Esophagus muscularis mucosa (tissue), 4 donors: ENCODE data around the gene DNAH11. TPM values are rescaled to one million over a fixed set of nuclear protein-coding genes. Genes with fewer than 3 reads are reported as not detected.

Experiments used
- DNase-seq: peaks from one replicate; pipeline ENCODE4 v3.0.0-alpha.2; 2017; ENCODE audit errors: extremely low spot score
- H3K27ac ChIP-seq, 4 donors: fragments of 200-600 bp; sonication (generic); replicated peaks in 1 of 4; 1 replicate in 3 of 4; 2 replicates in 1 of 4; pipeline ENCODE4 v1.5.1; 2016 to 2019; ENCODE audit warnings: mild to moderate bottlenecking in 1 of 4
- H3K27me3 ChIP-seq, 4 donors: fragments of 200-600 bp; sonication (generic); one replicate each; pipeline versions ENCODE4 v1.5.1 to v1.6.0; 2016 to 2019
- H3K36me3 ChIP-seq, 4 donors: fragments of 200-600 bp; sonication (generic); one replicate each; pipeline ENCODE4 v1.5.1; 2016 to 2019
- H3K4me1 ChIP-seq, 4 donors: fragments of 200-600 bp; sonication (generic); one replicate each; pipeline ENCODE4 v1.5.1; 2016 to 2019
- H3K4me3 ChIP-seq, 4 donors: fragments of 200-600 bp; sonication (generic); 1 replicate in 2 of 4; 2 replicates in 2 of 4; pipeline ENCODE4 v1.5.1; 2016 to 2019; ENCODE audit warnings: mild to moderate bottlenecking in 4 of 4, moderate library complexity in 1 of 4
- H3K9me3 ChIP-seq, 4 donors: fragments of 200-600 bp; sonication (generic); 1 replicate in 3 of 4; 2 replicates in 1 of 4; pipeline ENCODE4 v1.5.1; 2016 to 2019
- CTCF ChIP-seq, 3 experiments: fragments of 200-600 bp in 2 of 3; fragments of 450-650 bp in 1 of 3; sonication (generic) in 2 of 3; IDR thresholded peaks; one replicate each; pipeline ENCODE4 v1.5.1; 2017 to 2019; ENCODE audit warnings: antibody characterized with exemption in 3 of 3, mild to moderate bottlenecking in 2 of 3, moderate library complexity in 1 of 3
- EP300 ChIP-seq: sonication (generic); formaldehyde crosslinking; IDR thresholded peaks from one replicate; pipeline ENCODE4 v1.6.1; 2017; ENCODE audit warnings: antibody characterized with exemption
- POLR2A ChIP-seq: fragments of 450-650 bp; IDR thresholded peaks from one replicate; pipeline ENCODE4 v1.6.1; 2017; ENCODE audit warnings: antibody characterized with exemption, moderate library complexity, mild to moderate bottlenecking, low read depth
- POLR2AphosphoS5 ChIP-seq, 2 donors: sonication (generic); formaldehyde crosslinking; IDR thresholded peaks; one replicate each; pipeline ENCODE4 v1.6.1; 2017; ENCODE audit warnings: antibody characterized with exemption in 2 of 2
- WGBS: methylation state at CpG from one replicate; pipeline ENCODE4 v1.1.5; 2018; 5-methylcytosine and 5-hydroxymethylcytosine counted together
- intact Hi-C: fragments of 100-400 bp; cut with DNase I; formaldehyde crosslinking; loops from one replicate; pipeline ENCODE4 v1.15.1; 2023
- total RNA-seq, 4 donors: library from RNA; depleted of rRNA; stranded (reverse); fragments of >200 nt; gene quantifications; one replicate each; pipeline versions ENCODE4 v1.1.0 to v1.2.1, GENCODE V29; 2016

The DNAH11 gene
- total RNA-seq, 4 donors from 2014 or later: 8.7 to 16.6 (median 13.1) TPM

- 81% methylated on average over 6 of the region's 6 CpGs for WGBS
- peaks cover 0 to 5% (median 2%) of the 10 kb centered on the region in 4 donors for H3K36me3 ChIP-seq
- intact Hi-C loops: loop anchor here (10.0 kb wide), 1 partner anchor 725 kb away; no protein-coding TSS in a partner anchor
- no peaks in the 10 kb centered on the region for H3K27me3 ChIP-seq
- no peak overlapping the region for H3K4me3 ChIP-seq
- H3K9me3 ChIP-seq: peaks cover 0 to 14% (median 6%) of the 10 kb centered on the region in 4 donors
- H3K4me1 ChIP-seq: no peaks in the 10 kb centered on the region
- DNase-seq: no peak
- no peak overlapping the region for H3K27ac ChIP-seq
- TF ChIP-seq EP300: no peak
- TF ChIP-seq CTCF (IDR thresholded peaks at IDR 0.05): no peak
- no peak for TF ChIP-seq POLR2AphosphoS5 (IDR thresholded peaks at IDR 0.05)
- TF ChIP-seq POLR2A: no peak
Observed at GRCh38 chr7:21500117-21500832, 42.6 kb upstream of the DNAH11 start.

- no peak overlapping the region for H3K4me3 ChIP-seq
- no peaks in the 10 kb centered on the region for H3K4me1 ChIP-seq
- no peak for DNase-seq
- WGBS: 86% methylated on average over 2 of the region's 2 CpGs
- peaks cover 0 to 3% (median 0%) of the 10 kb centered on the region in 4 donors for H3K9me3 ChIP-seq
- H3K27me3 ChIP-seq: no peaks in the 10 kb centered on the region
- no peak overlapping the region for H3K27ac ChIP-seq
- TF ChIP-seq POLR2AphosphoS5 (IDR thresholded peaks at IDR 0.05) (no peak), EP300 (no peak), CTCF (IDR thresholded peaks at IDR 0.05) (no peak), POLR2A (no peak)
- intact Hi-C loops: loop anchor here (10.0 kb wide), 1 partner anchor 729 kb away; no protein-coding TSS in a partner anchor
- H3K36me3 ChIP-seq: peaks cover 0 to 9% (median 0%) of the 10 kb centered on the region in 4 donors
Observed at GRCh38 chr7:21504021-21504420, 38.8 kb upstream of the DNAH11 start.

- H3K27me3 ChIP-seq: no peaks in the 10 kb centered on the region
- H3K4me3 ChIP-seq: no peak overlapping the region
- H3K9me3 ChIP-seq: peaks cover 0 to 3% (median 0%) of the 10 kb centered on the region in 4 donors
- no peak for DNase-seq
- WGBS: 90% methylated on average over 4 of the region's 8 CpGs
- H3K27ac ChIP-seq: no peak overlapping the region
- TF ChIP-seq CTCF (IDR thresholded peaks at IDR 0.05): peak; percentile 68 to 81 (median 75)
- TF ChIP-seq POLR2A: no peak
- no peak for TF ChIP-seq POLR2AphosphoS5 (IDR thresholded peaks at IDR 0.05)
- TF ChIP-seq EP300: no peak
- no peaks in the 10 kb centered on the region for H3K4me1 ChIP-seq
- H3K36me3 ChIP-seq: peaks cover 0 to 16% (median 8%) of the 10 kb centered on the region in 4 donors
- intact Hi-C loops: loop anchor here (5.0 to 10.0 kb wide), 2 partner anchors 250 to 733 kb away; no protein-coding TSS in a partner anchor
Observed at GRCh38 chr7:21507627-21508343, 35.1 kb upstream of the DNAH11 start.

GRCh38 chr7:21508538-21508937 is 34.3 kb upstream of the DNAH11 start:
- WGBS: 100% methylated on average over 3 of the region's 3 CpGs
- H3K4me3 ChIP-seq: no peak overlapping the region

More at GRCh38 chr7:21508538-21508937, 34.3 kb upstream of the DNAH11 start:
- DNase-seq: no peak
- intact Hi-C loops: loop anchor here (5.0 to 10.0 kb wide), 2 partner anchors 251 to 734 kb away; no protein-coding TSS in a partner anchor
- H3K27ac ChIP-seq: no peak overlapping the region
- no peaks in the 10 kb centered on the region for H3K27me3 ChIP-seq
- peaks cover 0 to 16% (median 8%) of the 10 kb centered on the region in 4 donors for H3K36me3 ChIP-seq
- peaks cover 0 to 3% (median 0%) of the 10 kb centered on the region in 4 donors for H3K9me3 ChIP-seq
- H3K4me1 ChIP-seq: no peaks in the 10 kb centered on the region
- no peak for TF ChIP-seq POLR2A
- TF ChIP-seq POLR2AphosphoS5 (IDR thresholded peaks at IDR 0.05): no peak
- TF ChIP-seq EP300: no peak
- TF ChIP-seq CTCF (IDR thresholded peaks at IDR 0.05): no peak
